Esophagus muscularis mucosa (tissue), 4 donors: ENCODE data around the gene KCP. TPM values are rescaled to one million over a fixed set of nuclear protein-coding genes. Genes with fewer than 3 reads are reported as not detected.

Experiments
- DNase-seq: peaks from one replicate; pipeline ENCODE4 v3.0.0-alpha.2; 2017; ENCODE audit errors: extremely low spot score
- H3K27ac ChIP-seq, 4 donors: fragments of 200-600 bp; sonication (generic); replicated peaks in 1 of 4; 1 replicate in 3 of 4; 2 replicates in 1 of 4; pipeline ENCODE4 v1.5.1; 2016 to 2019; ENCODE audit warnings: mild to moderate bottlenecking in 1 of 4
- H3K27me3 ChIP-seq, 4 donors: fragments of 200-600 bp; sonication (generic); one replicate each; pipeline versions ENCODE4 v1.5.1 to v1.6.0; 2016 to 2019
- H3K36me3 ChIP-seq, 4 donors: fragments of 200-600 bp; sonication (generic); one replicate each; pipeline ENCODE4 v1.5.1; 2016 to 2019
- H3K4me1 ChIP-seq, 4 donors: fragments of 200-600 bp; sonication (generic); one replicate each; pipeline ENCODE4 v1.5.1; 2016 to 2019
- H3K4me3 ChIP-seq, 4 donors: fragments of 200-600 bp; sonication (generic); 1 replicate in 2 of 4; 2 replicates in 2 of 4; pipeline ENCODE4 v1.5.1; 2016 to 2019; ENCODE audit warnings: mild to moderate bottlenecking in 4 of 4, moderate library complexity in 1 of 4
- H3K9me3 ChIP-seq, 4 donors: fragments of 200-600 bp; sonication (generic); 1 replicate in 3 of 4; 2 replicates in 1 of 4; pipeline ENCODE4 v1.5.1; 2016 to 2019
- EP300 ChIP-seq: sonication (generic); formaldehyde crosslinking; IDR thresholded peaks from one replicate; pipeline ENCODE4 v1.6.1; 2017; ENCODE audit warnings: antibody characterized with exemption
- POLR2A ChIP-seq: fragments of 450-650 bp; IDR thresholded peaks from one replicate; pipeline ENCODE4 v1.6.1; 2017; ENCODE audit warnings: antibody characterized with exemption, moderate library complexity, mild to moderate bottlenecking, low read depth
- POLR2AphosphoS5 ChIP-seq, 2 donors: sonication (generic); formaldehyde crosslinking; IDR thresholded peaks; one replicate each; pipeline ENCODE4 v1.6.1; 2017; ENCODE audit warnings: antibody characterized with exemption in 2 of 2
- WGBS: methylation state at CpG from one replicate; pipeline ENCODE4 v1.1.5; 2018; 5-methylcytosine and 5-hydroxymethylcytosine counted together
- intact Hi-C: fragments of 100-400 bp; cut with DNase I; formaldehyde crosslinking; loops from one replicate; pipeline ENCODE4 v1.15.1; 2023
- total RNA-seq, 4 donors: library from RNA; depleted of rRNA; stranded (reverse); fragments of >200 nt; gene quantifications; one replicate each; pipeline versions ENCODE4 v1.1.0 to v1.2.1, GENCODE V29; 2016
- TF ChIP-seq, protein P1 (sequence below), 3 experiments: fragments of 200-600 bp in 2 of 3; fragments of 450-650 bp in 1 of 3; sonication (generic) in 2 of 3; IDR thresholded peaks; one replicate each; pipeline ENCODE4 v1.5.1; 2017 to 2019; ENCODE audit warnings: antibody characterized with exemption in 3 of 3, mild to moderate bottlenecking in 2 of 3, moderate library complexity in 1 of 3

Gene KCP
- total RNA-seq, 4 donors from 2014 or later = 0.13 to 0.66 (median 0.29) TPM; not detected in 1

DNA sequence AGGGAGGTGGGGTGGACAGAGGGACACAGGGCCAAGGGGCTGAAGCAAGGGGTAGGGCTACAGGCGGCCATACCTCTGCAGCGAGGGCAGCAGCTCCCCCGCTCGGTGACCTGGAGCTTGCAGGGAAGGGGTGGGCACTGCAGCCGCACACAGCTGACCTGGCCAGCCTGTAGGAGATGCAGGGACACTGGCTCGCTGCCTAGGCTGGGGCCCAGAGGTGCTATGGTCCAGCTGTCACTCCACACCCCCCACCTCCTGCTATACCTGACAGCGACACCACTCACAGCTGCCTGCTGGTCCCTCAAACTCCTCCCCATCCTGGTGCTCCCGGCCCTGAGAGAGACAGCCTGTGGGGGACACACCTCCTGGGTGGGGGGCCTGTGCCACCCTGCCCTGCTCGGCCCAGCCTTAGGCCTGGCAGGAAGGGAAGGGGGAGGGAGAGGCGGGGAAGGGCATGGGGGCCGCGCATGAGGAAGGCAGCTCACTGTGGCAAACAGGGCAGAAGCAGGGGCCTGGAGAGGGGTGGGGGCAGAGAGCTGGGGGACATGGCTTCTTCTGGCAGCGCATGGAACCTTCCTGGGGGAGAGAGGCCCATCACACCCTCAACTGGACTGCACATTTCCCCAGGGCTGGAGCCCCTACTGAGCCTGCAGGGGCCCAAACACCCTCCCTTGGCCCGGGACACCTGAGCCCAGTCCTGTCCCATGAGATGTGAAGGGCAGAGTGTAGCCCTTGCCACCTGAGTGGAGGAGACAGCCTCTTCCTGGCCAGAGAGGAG lies 23.9 kb downstream of the KCP start:
- intact Hi-C loops = no loop called here
- H3K4me3 ChIP-seq = no peak overlapping the region
- no peaks in the 10 kb centered on the region for H3K36me3 ChIP-seq
- no peak for DNase-seq
- peaks cover 0 to 59% (median 10%) of the 10 kb centered on the region in 4 donors for H3K27me3 ChIP-seq
- peaks cover 0 to 19% (median 14%) of the 10 kb centered on the region in 4 donors for H3K4me1 ChIP-seq
- 73% methylated on average over 9 of the region's 14 CpGs for WGBS
- H3K27ac ChIP-seq = no peak overlapping the region
- no peak for TF ChIP-seq POLR2A
- no peaks in the 10 kb centered on the region for H3K9me3 ChIP-seq

DNA sequence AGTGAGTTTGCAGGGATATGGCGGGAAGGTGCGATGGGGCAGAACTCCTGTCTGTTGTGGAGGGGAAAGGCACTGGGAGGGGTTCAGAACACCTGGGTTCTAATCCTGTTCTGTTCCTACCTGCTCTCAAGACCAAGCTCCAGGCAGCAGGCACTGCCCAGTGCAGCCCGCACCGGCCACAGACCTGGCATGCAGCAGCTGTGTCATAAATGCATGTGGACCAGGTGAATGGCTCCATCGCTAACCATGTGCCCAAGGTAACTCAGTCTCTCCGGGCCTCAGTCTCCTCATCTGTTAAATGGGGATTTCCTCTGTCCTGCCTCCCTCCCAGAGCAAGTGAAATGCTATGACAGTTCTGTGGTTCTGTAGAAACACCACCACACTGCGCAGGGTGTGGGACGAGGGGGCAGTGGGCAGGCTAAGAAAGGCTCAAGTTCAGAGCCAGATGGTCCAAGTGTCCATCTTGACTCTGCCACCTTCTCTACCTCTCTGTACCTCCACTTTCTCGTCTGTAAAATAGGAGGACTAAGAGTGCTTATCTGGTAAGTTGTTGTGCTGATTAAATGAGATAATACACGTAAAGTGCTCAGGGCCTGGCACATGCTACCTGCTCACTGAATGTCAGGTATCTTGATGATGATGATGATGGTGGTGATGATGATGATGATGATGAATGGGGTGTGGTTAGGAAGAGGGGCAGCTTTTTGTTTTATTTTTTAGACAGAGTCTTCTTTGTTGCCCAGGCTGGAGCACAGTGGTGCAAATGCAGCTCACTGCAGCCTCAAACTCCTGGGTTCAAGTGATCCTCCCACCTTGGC lies 24.9 kb downstream of the KCP start:
- Histone ChIP-seq H3K27me3 (peaks cover 0 to 49% (median 2%) of the 10 kb centered on the region in 4 donors), H3K9me3 (no peaks in the 10 kb centered on the region), H3K36me3 (no peaks in the 10 kb centered on the region), H3K4me3 (no peak overlapping the region), H3K27ac (no peak overlapping the region), H3K4me1 (peaks cover 0 to 10% (median 7%) of the 10 kb centered on the region in 4 donors)
- TF ChIP-seq POLR2AphosphoS5 (IDR thresholded peaks at IDR 0.05) (no peak), EP300 (no peak)
- TF ChIP-seq, protein P1, sequence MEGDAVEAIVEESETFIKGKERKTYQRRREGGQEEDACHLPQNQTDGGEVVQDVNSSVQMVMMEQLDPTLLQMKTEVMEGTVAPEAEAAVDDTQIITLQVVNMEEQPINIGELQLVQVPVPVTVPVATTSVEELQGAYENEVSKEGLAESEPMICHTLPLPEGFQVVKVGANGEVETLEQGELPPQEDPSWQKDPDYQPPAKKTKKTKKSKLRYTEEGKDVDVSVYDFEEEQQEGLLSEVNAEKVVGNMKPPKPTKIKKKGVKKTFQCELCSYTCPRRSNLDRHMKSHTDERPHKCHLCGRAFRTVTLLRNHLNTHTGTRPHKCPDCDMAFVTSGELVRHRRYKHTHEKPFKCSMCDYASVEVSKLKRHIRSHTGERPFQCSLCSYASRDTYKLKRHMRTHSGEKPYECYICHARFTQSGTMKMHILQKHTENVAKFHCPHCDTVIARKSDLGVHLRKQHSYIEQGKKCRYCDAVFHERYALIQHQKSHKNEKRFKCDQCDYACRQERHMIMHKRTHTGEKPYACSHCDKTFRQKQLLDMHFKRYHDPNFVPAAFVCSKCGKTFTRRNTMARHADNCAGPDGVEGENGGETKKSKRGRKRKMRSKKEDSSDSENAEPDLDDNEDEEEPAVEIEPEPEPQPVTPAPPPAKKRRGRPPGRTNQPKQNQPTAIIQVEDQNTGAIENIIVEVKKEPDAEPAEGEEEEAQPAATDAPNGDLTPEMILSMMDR (IDR thresholded peaks at IDR 0.05) = no peak
- intact Hi-C loops = no loop called here
- WGBS = 91% methylated on average over 10 of the region's 10 CpGs
- no peak for DNase-seq

DNA sequence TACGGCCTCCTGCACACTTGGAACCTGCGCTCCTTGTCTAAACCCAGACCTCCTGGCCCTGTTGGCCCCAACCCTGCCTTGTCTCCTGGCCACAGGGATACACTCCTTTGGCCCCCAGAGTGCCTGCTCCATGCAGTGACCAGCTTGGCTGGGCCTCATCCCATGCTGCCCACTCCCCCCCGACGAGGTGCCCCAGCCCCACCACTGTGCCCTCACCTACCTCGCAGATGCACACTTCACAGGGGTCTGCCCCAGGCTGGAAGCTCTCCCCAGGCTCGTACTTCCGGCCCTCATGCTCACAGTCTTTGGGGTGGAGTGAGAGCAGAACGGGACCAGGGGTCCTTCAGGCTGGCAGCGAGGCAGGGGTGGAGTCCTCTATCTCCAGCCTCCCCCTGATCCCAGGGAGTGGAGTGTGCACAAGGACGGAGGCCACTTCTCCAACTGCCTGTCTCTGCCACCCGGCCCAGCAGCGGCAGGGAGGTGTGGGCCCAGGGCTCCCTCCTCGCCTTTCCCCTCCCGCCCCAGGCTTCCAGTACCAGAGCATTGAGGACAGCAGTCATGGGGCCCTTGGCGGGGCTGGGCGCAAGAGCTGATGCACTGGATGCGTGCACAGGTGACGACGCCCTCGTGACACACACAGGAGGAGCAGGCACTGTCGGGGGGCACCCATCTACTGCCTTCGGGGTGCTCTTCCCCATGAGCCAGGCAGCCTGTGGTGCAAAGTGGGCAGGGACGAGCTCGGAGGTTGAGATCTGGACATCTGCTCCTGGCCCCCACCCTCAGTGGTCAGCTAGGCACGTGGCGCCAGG lies 25.7 kb downstream of the KCP start:
- no peak for DNase-seq
- intact Hi-C loops = loop anchor here (5.0 kb wide), 3 partner anchors 92 to 407 kb away; partner anchors contain the start of genes CCDC136 and METTL2B
- Histone ChIP-seq H3K27me3 (peaks cover 0 to 42% (median 0%) of the 10 kb centered on the region in 4 donors), H3K9me3 (no peaks in the 10 kb centered on the region), H3K36me3 (no peaks in the 10 kb centered on the region), H3K4me3 (no peak overlapping the region), H3K27ac (no peak overlapping the region), H3K4me1 (peaks cover 0 to 13% (median 11%) of the 10 kb centered on the region in 4 donors)
- WGBS = 85% methylated on average over 19 of the region's 26 CpGs
- TF ChIP-seq EP300 (no peak), POLR2A (no peak), POLR2AphosphoS5 (IDR thresholded peaks at IDR 0.05) (no peak)
- TF ChIP-seq, protein P1 (IDR thresholded peaks at IDR 0.05) = no peak

DNA sequence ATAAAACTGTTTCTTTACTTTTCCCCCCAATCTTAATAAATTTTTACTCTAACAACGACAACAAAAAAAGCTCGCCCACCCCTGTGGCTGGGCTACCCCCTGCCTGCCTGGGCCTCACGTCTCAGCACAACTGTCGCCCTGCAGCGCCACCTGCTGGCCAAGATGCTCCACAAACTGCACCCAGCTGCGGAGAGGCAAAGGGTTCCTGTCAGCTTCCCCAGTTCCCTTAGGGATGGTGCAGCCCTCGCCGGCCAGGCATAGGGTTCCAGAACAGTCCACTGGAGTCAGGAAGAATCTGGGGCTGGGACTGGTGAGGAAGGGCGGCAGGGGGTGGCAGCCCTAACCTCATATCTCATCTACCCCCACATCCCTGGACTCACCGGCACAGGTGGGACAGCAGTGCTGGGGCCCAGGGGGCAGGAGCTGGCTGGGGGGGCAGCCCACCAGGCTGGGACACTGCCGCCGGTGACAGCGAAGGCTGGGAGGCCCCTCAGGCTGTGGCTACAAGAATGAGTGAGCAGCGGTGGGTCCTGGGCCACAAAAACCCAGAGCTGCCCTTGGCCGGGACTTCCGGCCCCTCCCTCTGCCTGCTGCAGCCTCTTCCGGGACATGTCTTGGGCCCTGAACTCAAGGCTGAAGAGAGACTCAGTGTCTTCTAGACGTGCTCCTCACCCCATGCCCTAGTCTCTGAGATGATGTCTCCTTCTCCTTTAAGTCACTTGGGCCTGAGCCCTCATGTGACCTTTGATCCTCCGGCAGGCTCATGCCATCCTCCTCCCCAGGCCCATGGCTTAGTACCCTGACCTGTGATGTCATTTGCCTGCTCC lies 26.7 kb downstream of the KCP start:
- Histone ChIP-seq H3K27ac (no peak overlapping the region), H3K36me3 (no peaks in the 10 kb centered on the region), H3K4me1 (peaks cover 0 to 16% (median 12%) of the 10 kb centered on the region in 4 donors), H3K9me3 (no peaks in the 10 kb centered on the region), H3K4me3 (peak overlapping the region in 1 of 4 donors; percentile 32), H3K27me3 (peaks cover 0 to 42% (median 0%) of the 10 kb centered on the region in 4 donors)
- no peak for TF ChIP-seq POLR2AphosphoS5 (IDR thresholded peaks at IDR 0.05)
- no peak for TF ChIP-seq POLR2A
- TF ChIP-seq, protein P1 (IDR thresholded peaks at IDR 0.05) = peak; percentile 89 to 95 (median 94)
- intact Hi-C loops = loop anchor here (5.0 kb wide), 3 partner anchors 92 to 407 kb away; partner anchors contain the start of genes CCDC136 and METTL2B
- WGBS = 28% methylated on average over 13 of the region's 19 CpGs
- peak; percentile 97 for DNase-seq
